Measurements from ENCODE around the gene SLC17A7. TPM values are rescaled to one million over a fixed set of nuclear protein-coding genes. Genes with fewer than 3 reads are reported as not detected.
A peak's percentile ranks its signal among the peaks of the same experiment; 100 is the strongest.

Gene SLC17A7
- total RNA-seq, 1 donor from 2014 or later: not detected

- Histone ChIP-seq H3K36me3 (ENCODE audit: control insufficient read depth, insufficient read depth, low read length) (no peaks in the 10 kb centered on the region), H3K4me3 (ENCODE audit: low read depth, low read length) (no peak overlapping the region), H3K27me3 (ENCODE audit: control insufficient read depth, insufficient read depth, low read length) (peaks cover 15% of the 10 kb centered on the region)
- TF ChIP-seq CTCF (IDR thresholded peaks at IDR 0.05; ENCODE audit: insufficient read depth, low read length, severe bottlenecking): no peak
- FAIRE-seq (no peak), DNase-seq (ENCODE audit: low read depth) (no peak)
Measured at GRCh38 chr19:49414256-49414655, 27.1 kb downstream of the SLC17A7 start.

DNA sequence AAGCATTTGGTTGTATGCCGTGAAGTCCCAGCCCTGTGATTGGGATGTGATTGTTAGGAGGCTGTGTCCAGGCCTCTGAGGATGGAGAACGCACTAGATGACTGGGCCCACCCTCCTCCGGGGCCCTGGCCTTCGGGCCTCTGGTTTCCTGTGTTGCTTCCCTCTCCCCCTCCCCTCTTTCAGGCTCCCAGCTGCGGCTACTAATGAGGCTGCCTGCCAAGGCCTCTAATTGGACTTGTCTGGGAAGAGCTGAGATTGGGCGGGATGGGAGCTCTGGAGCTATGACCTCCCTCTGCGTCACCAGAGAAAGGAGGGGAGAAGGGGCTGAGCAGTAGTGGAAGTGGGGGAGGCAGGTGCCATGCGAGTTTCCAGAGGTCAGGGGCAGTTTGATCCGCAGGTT lies 28.0 kb downstream of the SLC17A7 start:
- Histone ChIP-seq H3K27me3 (ENCODE audit: control insufficient read depth, insufficient read depth, low read length) (peaks cover 10% of the 10 kb centered on the region), H3K36me3 (ENCODE audit: control insufficient read depth, insufficient read depth, low read length) (no peaks in the 10 kb centered on the region), H3K4me3 (ENCODE audit: low read depth, low read length) (no peak overlapping the region)
- FAIRE-seq (no peak), DNase-seq (ENCODE audit: low read depth) (no peak)
- TF ChIP-seq CTCF (IDR thresholded peaks at IDR 0.05; ENCODE audit: insufficient read depth, low read length, severe bottlenecking): no peak

GRCh38 chr19:49411681-49412326 lies 29.5 kb downstream of the SLC17A7 start:
- FAIRE-seq: no peak
- no peak overlapping the region for H3K4me3 ChIP-seq (ENCODE audit: low read depth, low read length)
- no peak for DNase-seq (ENCODE audit: low read depth)
- no peaks in the 10 kb centered on the region for H3K36me3 ChIP-seq (ENCODE audit: control insufficient read depth, insufficient read depth, low read length)
- TF ChIP-seq CTCF (IDR thresholded peaks at IDR 0.05; ENCODE audit: insufficient read depth, low read length, severe bottlenecking): no peak
- H3K27me3 ChIP-seq (ENCODE audit: control insufficient read depth, insufficient read depth, low read length): peaks cover 2% of the 10 kb centered on the region

GRCh38 chr19:49409441-49410029 lies 31.8 kb downstream of the SLC17A7 start:
- H3K27me3 ChIP-seq (ENCODE audit: control insufficient read depth, insufficient read depth, low read length): no peaks in the 10 kb centered on the region
- no peaks in the 10 kb centered on the region for H3K36me3 ChIP-seq (ENCODE audit: control insufficient read depth, insufficient read depth, low read length)
- no peak for TF ChIP-seq CTCF (IDR thresholded peaks at IDR 0.05; ENCODE audit: insufficient read depth, low read length, severe bottlenecking)
- H3K4me3 ChIP-seq (ENCODE audit: low read depth, low read length): no peak overlapping the region
- no peak for FAIRE-seq
- no peak for DNase-seq (ENCODE audit: low read depth)

DNA sequence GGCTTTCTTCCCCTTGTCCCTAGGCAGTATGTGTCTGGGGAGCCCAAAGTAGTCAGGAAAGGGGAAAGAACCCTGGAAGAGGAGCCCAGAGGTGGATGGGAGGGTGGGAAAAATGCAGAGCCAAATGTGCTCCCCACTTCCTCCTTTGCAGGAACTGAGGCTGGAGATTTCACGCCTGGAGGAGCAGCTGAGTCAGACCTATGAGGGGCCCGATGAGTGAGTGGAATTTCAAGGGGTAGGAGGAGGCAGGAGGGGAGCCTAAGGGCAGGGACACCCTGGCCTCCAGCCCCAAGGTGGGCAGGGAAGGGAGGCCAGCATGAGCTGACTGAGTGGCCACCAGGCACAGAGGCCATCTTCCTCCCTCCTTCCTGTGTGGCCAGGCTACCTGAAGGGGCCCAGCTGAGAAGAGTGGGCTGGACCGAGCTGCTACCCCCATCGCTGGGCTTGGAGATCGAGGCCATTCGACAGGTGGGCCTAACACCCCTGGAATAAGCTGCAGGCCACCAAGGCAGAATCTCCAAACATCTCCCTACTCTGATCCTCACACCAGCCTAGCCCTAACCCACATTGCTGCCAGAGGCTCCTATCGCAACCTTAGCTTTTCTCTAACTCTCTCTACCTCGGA lies 32.4 kb downstream of the SLC17A7 start:
- no peak for FAIRE-seq
- Histone ChIP-seq H3K27me3 (ENCODE audit: control insufficient read depth, insufficient read depth, low read length) (no peaks in the 10 kb centered on the region), H3K36me3 (ENCODE audit: control insufficient read depth, insufficient read depth, low read length) (no peaks in the 10 kb centered on the region), H3K4me3 (ENCODE audit: low read depth, low read length) (no peak overlapping the region)
- peak; percentile 35 for DNase-seq (ENCODE audit: low read depth)
- no peak for TF ChIP-seq CTCF (IDR thresholded peaks at IDR 0.05; ENCODE audit: insufficient read depth, low read length, severe bottlenecking)
